ENCODE data around the gene RAB25. TPM values are rescaled to one million over a fixed set of nuclear protein-coding genes. Genes with fewer than 3 reads are reported as not detected.

Gene RAB25
- total RNA-seq, 1 donor from 2014 or later = not detected

DNA sequence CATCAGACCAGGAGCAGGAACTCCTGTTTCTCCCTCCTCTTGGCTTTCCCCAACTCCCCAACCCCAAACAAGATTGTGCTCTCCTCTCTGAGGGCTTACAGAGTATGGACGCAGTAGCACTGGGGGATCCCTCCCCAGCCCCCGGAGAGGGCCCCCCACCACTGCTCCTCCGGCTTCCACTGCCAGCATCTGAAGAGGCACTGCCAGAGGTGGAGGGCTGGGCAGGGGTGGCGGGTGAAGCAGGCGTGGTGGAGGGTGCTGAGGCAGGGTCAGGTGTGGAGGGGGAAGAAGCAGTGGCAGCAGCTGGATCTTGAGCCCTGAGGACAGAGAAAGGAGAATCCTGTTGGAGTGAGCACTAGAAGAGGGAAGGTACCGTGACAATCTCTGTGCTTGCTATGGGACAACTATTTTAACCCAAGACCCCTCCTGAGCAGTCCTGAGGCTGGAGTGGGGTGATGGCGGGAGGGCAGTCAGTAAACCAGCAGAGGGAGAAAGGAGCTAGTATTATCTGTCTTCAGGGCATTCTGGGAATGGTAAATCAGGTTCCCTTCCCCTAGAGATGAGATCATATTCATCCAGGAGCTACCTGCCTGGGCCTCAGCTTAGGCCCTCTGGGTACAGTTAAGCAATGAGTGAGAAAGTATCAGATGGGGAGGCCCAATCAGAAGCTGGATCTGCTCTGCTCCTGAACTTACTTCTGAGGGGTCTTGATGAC is 9.8 kb upstream of the RAB25 start:
- H3K9me3 Mint-ChIP-seq (ENCODE audit: low read depth) = no peaks in the 10 kb centered on the region
- peaks cover 12% of the 10 kb centered on the region for H3K36me3 Mint-ChIP-seq (ENCODE audit: low read depth)
- H3K27me3 Mint-ChIP-seq (ENCODE audit: low read depth) = no peaks in the 10 kb centered on the region
- H3K4me3 Mint-ChIP-seq (ENCODE audit: unreplicated experiment) = no peak overlapping the region
- no peak for TF ChIP-seq CTCF (IDR thresholded peaks at IDR 0.05)
- H3K27ac Mint-ChIP-seq (ENCODE audit: unreplicated experiment) = peak overlapping the region; percentile 11
- peaks cover 29% of the 10 kb centered on the region for H3K4me1 Mint-ChIP-seq (ENCODE audit: low read depth)
- DNase-seq (ENCODE audit: low spot score) = no peak

- Mint-ChIP-seq H3K4me1 (ENCODE audit: low read depth) (peaks cover 32% of the 10 kb centered on the region), H3K36me3 (ENCODE audit: low read depth) (peaks cover 12% of the 10 kb centered on the region), H3K9me3 (ENCODE audit: low read depth) (no peaks in the 10 kb centered on the region), H3K4me3 (ENCODE audit: unreplicated experiment) (peak overlapping the region; percentile 90), H3K27me3 (ENCODE audit: low read depth) (no peaks in the 10 kb centered on the region), H3K27ac (ENCODE audit: unreplicated experiment) (peak overlapping the region; percentile 90)
- TF ChIP-seq CTCF (IDR thresholded peaks at IDR 0.05) = peak; percentile 75
- no peak for DNase-seq (ENCODE audit: low spot score)
Observed at GRCh38 chr1:156052862-156053767, 7.8 kb upstream of the RAB25 start.

DNA sequence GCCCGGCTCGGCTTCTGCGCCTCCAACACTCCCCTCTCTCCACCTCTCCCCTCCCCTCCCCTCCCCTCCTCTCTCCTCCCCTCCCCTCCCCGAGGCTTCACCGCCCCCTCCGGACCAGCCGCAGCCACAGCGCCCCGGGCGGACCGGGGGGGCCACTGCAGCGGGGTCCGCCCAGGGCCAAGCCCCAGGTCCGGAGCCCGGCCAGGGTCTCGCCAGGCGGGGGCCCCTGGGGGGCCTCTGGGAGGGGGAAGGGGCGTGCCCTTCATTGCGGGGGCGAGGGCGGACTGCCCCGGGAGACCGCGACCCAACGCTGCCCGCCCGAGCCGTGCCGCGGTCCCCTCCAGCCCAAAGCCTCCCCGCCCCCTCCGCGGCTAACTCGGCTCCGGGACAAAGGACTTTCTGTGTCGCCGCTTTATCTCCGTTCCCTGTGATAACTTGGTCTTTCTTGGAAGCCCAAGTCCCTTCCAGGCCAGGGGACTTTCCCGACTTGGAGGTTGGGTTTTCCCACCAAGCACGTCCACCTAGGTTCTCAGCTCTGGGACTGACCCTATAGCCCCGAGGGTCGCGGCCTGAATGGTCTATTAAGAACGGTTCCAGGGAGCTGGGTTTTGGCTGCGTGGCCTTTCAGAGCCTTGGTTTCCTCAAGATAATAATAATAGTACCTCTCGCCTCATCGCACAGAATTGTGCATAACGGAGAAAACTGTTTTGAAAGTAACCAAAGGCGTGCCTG is 7.0 kb upstream of the RAB25 start, which contains the start of gene UBQLN4:
UBQLN4 (minus strand) TSS at position 31 of the 732 bp plus-strand sequence. CDS start 97 bp downstream, outside the sequence.
- Mint-ChIP-seq H3K27me3 (ENCODE audit: low read depth) (no peaks in the 10 kb centered on the region), H3K9me3 (ENCODE audit: low read depth) (no peaks in the 10 kb centered on the region), H3K4me1 (ENCODE audit: low read depth) (peaks cover 32% of the 10 kb centered on the region), H3K27ac (ENCODE audit: unreplicated experiment) (peak within 1 kb of the TSS; percentile 90), H3K36me3 (ENCODE audit: low read depth) (peaks cover 12% of the 10 kb centered on the region), H3K4me3 (ENCODE audit: unreplicated experiment) (peak within 1 kb of the TSS; percentile 90)
- no peak for DNase-seq (ENCODE audit: low spot score)
- peak; percentile 63 for TF ChIP-seq CTCF (IDR thresholded peaks at IDR 0.05)

DNA sequence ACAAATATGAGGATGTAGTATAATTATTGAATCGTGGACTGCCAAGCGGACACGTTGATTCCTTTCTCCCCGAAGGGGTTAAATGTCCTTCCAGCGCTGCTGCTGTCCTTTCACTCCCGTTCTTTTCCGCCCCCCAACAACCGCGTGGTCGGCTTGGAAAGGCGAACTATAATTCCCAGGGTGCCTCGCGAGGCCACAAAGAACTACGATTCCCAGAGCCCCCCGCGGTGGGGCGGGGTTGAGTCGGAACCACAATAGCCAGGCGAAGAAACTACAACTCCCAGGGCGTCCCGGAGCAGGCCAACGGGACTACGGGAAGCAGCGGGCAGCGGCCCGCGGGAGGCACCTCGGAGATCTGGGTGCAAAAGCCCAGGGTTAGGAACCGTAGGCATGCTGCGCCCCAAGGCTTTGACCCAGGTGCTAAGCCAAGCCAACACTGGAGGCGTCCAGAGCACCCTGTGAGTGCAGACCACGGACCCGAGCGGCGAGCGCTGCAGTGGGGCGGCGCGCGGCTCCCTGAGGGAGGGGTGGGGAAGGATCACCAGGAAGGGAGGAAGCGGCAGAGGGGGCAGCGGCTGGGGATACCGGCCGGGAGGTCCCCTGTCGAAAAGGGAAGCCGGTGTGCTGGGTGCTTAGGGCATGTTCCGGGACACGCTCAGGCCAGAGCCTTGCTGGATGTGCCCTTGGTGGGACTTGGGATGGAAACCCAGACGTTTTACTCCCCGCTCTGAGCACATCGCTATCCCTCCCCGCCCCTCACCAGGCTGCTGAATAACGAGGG is 6.3 kb upstream of the RAB25 start, which contains the start of gene LAMTOR2:
LAMTOR2 (plus strand) TSS at position 283 of the 781 bp plus-strand sequence; CDS start at position 391, 108 bp downstream.
- peaks cover 32% of the 10 kb centered on the region for H3K4me1 Mint-ChIP-seq (ENCODE audit: low read depth)
- no peak for TF ChIP-seq CTCF (IDR thresholded peaks at IDR 0.05)
- H3K4me3 Mint-ChIP-seq (ENCODE audit: unreplicated experiment) = peak within 1 kb of the TSS; percentile 90
- H3K36me3 Mint-ChIP-seq (ENCODE audit: low read depth) = peaks cover 7% of the 10 kb centered on the region
- H3K27ac Mint-ChIP-seq (ENCODE audit: unreplicated experiment) = peak within 1 kb of the TSS; percentile 86
- no peaks in the 10 kb centered on the region for H3K9me3 Mint-ChIP-seq (ENCODE audit: low read depth)
- peak; percentile 98 for DNase-seq (ENCODE audit: low spot score)
- no peaks in the 10 kb centered on the region for H3K27me3 Mint-ChIP-seq (ENCODE audit: low read depth)
